SK-N-SH (cell line): ENCODE results near the gene KIAA1549. TPM values are rescaled to one million over a fixed set of nuclear protein-coding genes. Genes with fewer than 3 reads are reported as not detected.

Experiments used
- CTCF ChIA-PET: fragments of 300-600, 350-600 bp; formaldehyde crosslinking; extraction: SDS; loops from one replicate; lab custom pipeline; 2021; lab: Yijun Ruan, JAX
- POLR2A ChIA-PET: fragments of 350-600 bp; sonication (Branson Sonifier 250); formaldehyde crosslinking; extraction: SDS; loops from one replicate; lab custom pipeline; 2020; ENCODE audit warnings: antibody characterized with exemption, inconsistent platforms; lab: Yijun Ruan, JAX
- DNase-seq: peaks from one replicate; pipeline ENCODE4 v3.0.0; 2012
- H2AFZ ChIP-seq: fragments of 200-600 bp; sonication (generic); 2 replicates; pipeline ENCODE4 v1.8.1; 2016; ENCODE audit warnings: antibody characterized with exemption, mild to moderate bottlenecking, low read depth
- H3F3A ChIP-seq: fragments of 200-600 bp; sonication (generic); replicated peaks from 2 replicates; pipeline ENCODE3; 2016; ENCODE audit warnings: antibody characterized with exemption, mild to moderate bottlenecking; ENCODE audit not compliant: insufficient read depth
- H3K27ac ChIP-seq, 2 experiments: fragments of 200-500 bp in 1 of 2; fragments of 200-600 bp in 1 of 2; sonication (Bioruptor generic) in 1 of 2; sonication (generic), shearing (Covaris generic) in 1 of 2; 2 replicates each; pipeline versions ENCODE4 v1.5.1 to v1.6.1; 2014 to 2016; ENCODE audit warnings: low read depth in 2 of 2, inconsistent platforms in 1 of 2, low read length in 1 of 2, mild to moderate bottlenecking in 1 of 2, mixed read lengths in 1 of 2
- H3K27me3 ChIP-seq: fragments of 200-600 bp; sonication (generic), shearing (Covaris generic); 2 replicates; pipeline ENCODE4 v1.6.1; 2016; ENCODE audit warnings: mixed run types; ENCODE audit not compliant: insufficient read depth
- H3K36me3 ChIP-seq, 2 experiments: fragments of 200-500 bp in 1 of 2; fragments of 200-600 bp in 1 of 2; sonication (Bioruptor generic) in 1 of 2; sonication (generic) in 1 of 2; replicated peaks in 1 of 2; 2 replicates each; pipeline versions ENCODE3 to v1.5.1; 2014 to 2016; ENCODE audit warnings: low read length in 1 of 2, mild to moderate bottlenecking in 1 of 2; ENCODE audit not compliant: insufficient read depth in 2 of 2, control insufficient read depth in 1 of 2
- H3K4me1 ChIP-seq, 2 experiments: fragments of 200-500 bp in 1 of 2; fragments of 200-600 bp in 1 of 2; sonication (Bioruptor generic) in 1 of 2; sonication (generic), shearing (Covaris generic) in 1 of 2; 2 replicates each; pipeline versions ENCODE4 v1.5.1 to v1.6.1; 2014 to 2016; ENCODE audit warnings: low read depth in 1 of 2, low read length in 1 of 2, mixed run types in 1 of 2; ENCODE audit not compliant: insufficient read depth in 2 of 2, control insufficient read depth in 1 of 2
- H3K4me2 ChIP-seq: fragments of 200-600 bp; sonication (generic), shearing (Covaris generic); 2 replicates; pipeline ENCODE4 v1.6.1; 2017; ENCODE audit warnings: mixed run types
- H3K4me3 ChIP-seq, 2 experiments: fragments of 200-500 bp in 1 of 2; fragments of 200-600 bp in 1 of 2; sonication (Bioruptor generic) in 1 of 2; sonication (generic), shearing (Covaris generic) in 1 of 2; 2 replicates each; pipeline versions ENCODE4 v1.5.1 to v1.8.1; 2014 to 2016; ENCODE audit warnings: low read depth in 2 of 2, inconsistent platforms in 1 of 2, low read length in 1 of 2, mild to moderate bottlenecking in 1 of 2, mixed read lengths in 1 of 2, moderate library complexity in 1 of 2
- H3K79me2 ChIP-seq: fragments of 200-600 bp; sonication (generic); 2 replicates; pipeline ENCODE4 v1.8.1; 2017; ENCODE audit warnings: mild to moderate bottlenecking; ENCODE audit not compliant: insufficient read depth
- H3K9ac ChIP-seq: fragments of 200-600 bp; sonication (generic); 2 replicates; pipeline ENCODE4 v1.6.1; 2017; ENCODE audit warnings: mixed run types
- H3K9me2 ChIP-seq: fragments of 200-600 bp; sonication (generic); 2 replicates; pipeline ENCODE4 v1.6.1; 2017; ENCODE audit warnings: mixed run types
- H3K9me3 ChIP-seq: fragments of 200-600 bp; sonication (generic); 2 replicates; pipeline ENCODE4 v1.6.1; 2017; ENCODE audit warnings: mixed run types, mild to moderate bottlenecking, moderate library complexity
- H4K20me1 ChIP-seq: fragments of 200-600 bp; sonication (generic); 2 replicates; pipeline ENCODE4 v1.6.1; 2017; ENCODE audit warnings: mild to moderate bottlenecking, mixed run types; ENCODE audit not compliant: insufficient read depth
- EP300 ChIP-seq, 2 experiments: IDR thresholded peaks; 2 replicates each; pipeline versions ENCODE4 v1.4.0 to v1.6.1; 2012; ENCODE audit warnings: borderline replicate concordance in 1 of 2, low read depth in 1 of 2, low read length in 1 of 2
- MEF2A ChIP-seq: IDR thresholded peaks from 2 replicates; pipeline ENCODE4 v1.4.0; 2012; ENCODE audit warnings: low read depth, borderline replicate concordance
- NFIC ChIP-seq: IDR thresholded peaks from 2 replicates; pipeline ENCODE4 v1.4.0; 2012; ENCODE audit warnings: borderline replicate concordance
- RXRA ChIP-seq: IDR thresholded peaks from 2 replicates; pipeline ENCODE4 v1.4.0; 2012; ENCODE audit warnings: low read depth, mild to moderate bottlenecking, borderline replicate concordance
- TCF12 ChIP-seq: IDR thresholded peaks from 2 replicates; pipeline ENCODE4 v1.4.0; 2012
- ZBTB33 ChIP-seq: IDR thresholded peaks from 2 replicates; pipeline ENCODE4 v1.4.0; 2012; ENCODE audit warnings: low read depth, borderline replicate concordance
- WGBS: methylation state at CpG from one replicate; pipeline ENCODE4 v1.1.6; 2017; ENCODE audit warnings: low lambda C conversion rate; 5-methylcytosine and 5-hydroxymethylcytosine counted together
- polyA plus RNA-seq, 3 experiments: library from polyadenylated mRNA; depleted of rRNA; stranded (reverse); fragments of >200 nt; gene quantifications; 2 replicates each; pipeline ENCODE4 v1.2.3, GENCODE V29; 2012
- TF ChIP-seq, protein P1 (sequence below): IDR thresholded peaks from 2 replicates; pipeline ENCODE4 v1.4.0; 2012; ENCODE audit warnings: low read depth, borderline replicate concordance

The KIAA1549 gene
- polyA plus RNA-seq, 1 of the 3 experiments (the other 2 are of a cell fraction): 3.6 TPM

DNA sequence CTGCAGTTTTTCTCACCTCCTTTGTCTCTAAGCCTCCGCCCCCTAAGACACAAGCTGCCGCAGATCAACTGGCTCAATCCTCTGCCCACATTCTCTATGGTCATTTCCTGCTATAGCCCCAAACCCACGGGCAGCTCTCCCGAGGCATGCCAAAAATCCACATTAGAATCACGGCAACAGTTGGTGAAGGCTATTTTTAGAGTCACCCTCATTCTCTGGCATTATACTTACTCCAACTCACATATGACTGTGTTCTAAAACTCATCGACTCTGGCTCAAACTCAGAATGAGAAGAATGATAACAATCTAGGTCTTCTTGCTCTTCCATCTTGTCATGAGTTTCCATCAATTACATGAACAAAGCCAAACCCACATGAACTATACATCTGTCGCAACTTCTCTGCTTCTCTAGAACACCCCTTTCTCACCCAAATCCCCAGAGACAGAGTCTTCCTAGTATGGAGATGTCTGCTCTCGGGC, 10.9 kb upstream of the KIAA1549 start:
- no peak for DNase-seq
- Histone ChIP-seq H3K4me1 (no peaks in the 10 kb centered on the region), H3K9ac (no peak overlapping the region), H3K4me3 (no peak overlapping the region), H2AFZ (no peak overlapping the region), H3K36me3 (no peaks in the 10 kb centered on the region), H3K79me2 (no peaks in the 10 kb centered on the region), H4K20me1 (no peaks in the 10 kb centered on the region), H3K27ac (no peak overlapping the region), H3F3A (no peaks in the 10 kb centered on the region), H3K9me2 (no peaks in the 10 kb centered on the region), H3K27me3 (no peaks in the 10 kb centered on the region), H3K9me3 (peaks cover 11% of the 10 kb centered on the region; the same call in 1 of the 2 replicates), H3K4me2 (no peak overlapping the region)
- TF ChIP-seq NFIC (no peak), RXRA (no peak), MEF2A (peak; percentile 84)
- whole genome bisulfite sequencing: 53% methylated on average over 8 of the region's 8 CpGs
- POLR2A ChIA-PET: no interaction called here
- CTCF ChIA-PET: interaction anchor here (1.2 kb wide), 1 partner anchor 25 kb away, joined by 3 read pairs; no protein-coding TSS in a partner anchor

DNA sequence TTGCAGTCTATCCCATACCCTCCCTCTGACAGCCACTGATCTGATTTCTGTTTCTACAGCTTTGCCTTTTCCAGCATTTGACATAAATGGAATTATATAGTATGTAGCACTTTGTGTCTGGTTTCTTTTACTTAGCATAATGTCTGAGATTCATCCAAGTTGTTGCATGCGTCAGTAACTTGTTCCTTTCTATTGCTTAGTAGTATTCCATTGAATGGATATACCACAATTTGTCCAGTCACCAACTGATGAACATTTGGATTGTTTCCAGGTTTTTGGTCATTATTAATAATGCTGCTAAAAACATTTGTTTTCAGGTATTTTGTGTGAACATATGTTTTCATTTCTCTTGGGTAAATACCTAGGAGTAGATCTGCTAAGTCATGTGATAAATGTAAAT, 6.5 kb upstream of the KIAA1549 start:
- H3K27ac ChIP-seq: no peak overlapping the region
- no peaks in the 10 kb centered on the region for H3K9me2 ChIP-seq
- no peak overlapping the region for H3K9ac ChIP-seq
- WGBS: 97% methylated on average over 1 of the region's 1 CpG
- ChIA-PET POLR2A (interaction anchor here (0.5 kb wide), 1 partner anchor 28 kb away, joined by 4 read pairs; no protein-coding TSS in a partner anchor), CTCF (interaction anchor here (0.6 to 3.6 kb wide), 5 partner anchors 9 to 496 kb away, joined by 3 to 26 read pairs (median 3); no protein-coding TSS in a partner anchor)
- H3K4me1 ChIP-seq: peaks cover 0 to 9% of the 10 kb centered on the region in 2 experiments; a peak in 2 of 4 replicates
- H2AFZ ChIP-seq: no peak overlapping the region
- H3K79me2 ChIP-seq: no peaks in the 10 kb centered on the region
- no peak overlapping the region for H3K4me2 ChIP-seq
- DNase-seq: no peak
- no peak overlapping the region for H3K4me3 ChIP-seq
- no peaks in the 10 kb centered on the region for H3K36me3 ChIP-seq
- no peaks in the 10 kb centered on the region for H3K27me3 ChIP-seq
- no peak for TF ChIP-seq ZBTB33
- TF ChIP-seq TCF12: no peak
- TF ChIP-seq, protein P1, sequence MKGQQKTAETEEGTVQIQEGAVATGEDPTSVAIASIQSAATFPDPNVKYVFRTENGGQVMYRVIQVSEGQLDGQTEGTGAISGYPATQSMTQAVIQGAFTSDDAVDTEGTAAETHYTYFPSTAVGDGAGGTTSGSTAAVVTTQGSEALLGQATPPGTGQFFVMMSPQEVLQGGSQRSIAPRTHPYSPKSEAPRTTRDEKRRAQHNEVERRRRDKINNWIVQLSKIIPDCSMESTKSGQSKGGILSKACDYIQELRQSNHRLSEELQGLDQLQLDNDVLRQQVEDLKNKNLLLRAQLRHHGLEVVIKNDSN: no peak
- no peak for TF ChIP-seq EP300 (IDR thresholded peaks at IDR 0.05; ENCODE audit: borderline replicate concordance in 1 of 2, low read depth in 1 of 2, low read length in 1 of 2)
- TF ChIP-seq MEF2A: no peak
- H3K9me3 ChIP-seq: peaks cover 15% of the 10 kb centered on the region; the same call in 1 of the 2 replicates
- H3F3A ChIP-seq: peaks cover 4% of the 10 kb centered on the region
- no peaks in the 10 kb centered on the region for H4K20me1 ChIP-seq
